Transverse colon (tissue), 4 donors: Measurements from ENCODE around the gene OS9. TPM values are rescaled to one million over a fixed set of nuclear protein-coding genes. Genes with fewer than 3 reads are reported as not detected.

ENCODE experiments used
- DNase-seq: peaks from one replicate; pipeline ENCODE4 v3.0.0-alpha.2; 2019
- H3K27ac ChIP-seq, 4 donors: fragments of 200-600 bp; sonication (generic); 2 replicates each; pipeline ENCODE4 v1.5.1; 2016 to 2018; ENCODE audit warnings: inconsistent platforms in 4 of 4
- H3K27me3 ChIP-seq: fragments of 200-600 bp; sonication (generic); 2 replicates; pipeline ENCODE4 v1.5.1; 2017; ENCODE audit warnings: inconsistent platforms
- H3K36me3 ChIP-seq, 4 donors: fragments of 200-600 bp; sonication (generic); 2 replicates each; pipeline ENCODE4 v1.5.1; 2017 to 2019; ENCODE audit warnings: inconsistent platforms in 4 of 4
- H3K4me1 ChIP-seq, 4 donors: fragments of 200-600 bp; sonication (generic); 2 replicates each; pipeline ENCODE4 v1.5.1; 2017 to 2020; ENCODE audit warnings: inconsistent platforms in 4 of 4
- H3K4me3 ChIP-seq, 4 donors: fragments of 200-600 bp; sonication (generic); 1 replicate in 1 of 4; 2 replicates in 3 of 4; pipeline versions ENCODE4 v1.5.1 to v1.6.1; 2017 to 2019; ENCODE audit warnings: inconsistent platforms in 4 of 4
- H3K9me3 ChIP-seq, 2 donors: fragments of 200-600 bp; sonication (generic); 2 replicates each; pipeline ENCODE4 v1.5.1; 2017 to 2019; ENCODE audit warnings: inconsistent platforms in 2 of 2
- CTCF ChIP-seq, 5 experiments: fragments of 200-600 bp in 3 of 5; fragments of 450-650 bp in 2 of 5; sonication (generic) in 3 of 5; IDR thresholded peaks; 1 replicate in 2 of 5; 2 replicates in 3 of 5; pipeline ENCODE4 v1.5.1; 2016 to 2017; ENCODE audit warnings: antibody characterized with exemption in 5 of 5, inconsistent platforms in 3 of 5, mild to moderate bottlenecking in 2 of 5, moderate library complexity in 1 of 5
- EP300 ChIP-seq: sonication (generic); formaldehyde crosslinking; IDR thresholded peaks from one replicate; pipeline ENCODE4 v1.6.1; 2017; ENCODE audit warnings: antibody characterized with exemption, low read depth
- POLR2A ChIP-seq: fragments of 450-650 bp; IDR thresholded peaks from one replicate; pipeline ENCODE4 v1.6.1; 2016; ENCODE audit warnings: antibody characterized with exemption, mild to moderate bottlenecking, moderate library complexity
- POLR2AphosphoS5 ChIP-seq, 3 donors: sonication (generic); formaldehyde crosslinking; IDR thresholded peaks; one replicate each; pipeline ENCODE4 v1.6.1; 2016; ENCODE audit warnings: antibody characterized with exemption in 3 of 3
- WGBS, 2 donors: methylation state at CpG; one replicate each; pipeline ENCODE4 v1.1.5; 2018; ENCODE audit warnings: low coverage in 1 of 2; 5-methylcytosine and 5-hydroxymethylcytosine counted together
- in situ Hi-C, 4 donors: fragments of 200-750 bp; cut with MboI; loops; one replicate each; pipeline versions ENCODE4 v1.15.0 to v1.15.1; 2017; ENCODE audit warnings: low sequenced_read_pairs in 3 of 4, low pct_ligation_motif_present in 1 of 4, low pct_unique_long_range_greater_than_20kb in 1 of 4
- intact Hi-C: fragments of 100-400 bp; cut with DNase I; formaldehyde crosslinking; loops from one replicate; pipeline ENCODE4 v1.15.1; 2023; ENCODE audit warnings: low total_unique reads
- total RNA-seq, 4 donors: library from RNA; depleted of rRNA; stranded (reverse); fragments of >200 nt; gene quantifications; one replicate each; pipeline ENCODE4 v1.1.0, GENCODE V29; 2016

OS9 gene
- total RNA-seq, 4 donors from 2014 or later, result 187 to 362 (median 249) TPM

- intact Hi-C loops, result no loop called here
- H3K36me3 ChIP-seq, result peaks cover 0 to 18% (median 8%) of the 10 kb centered on the region in 4 donors
- no peak overlapping the region for H3K27ac ChIP-seq
- no peak for TF ChIP-seq POLR2AphosphoS5 (IDR thresholded peaks at IDR 0.05)
- peaks cover 0 to 16% (median 12%) of the 10 kb centered on the region in 4 donors for H3K4me1 ChIP-seq
- H3K9me3 ChIP-seq, result no peaks in the 10 kb centered on the region
- 71 to 91% methylated on average over 1 to 11 of the region's 11 CpGs for WGBS, 2 donors
- DNase-seq, result no peak
- H3K4me3 ChIP-seq, result no peak overlapping the region
- in situ Hi-C loops, result no loop called here
- H3K27me3 ChIP-seq, result peaks cover 6% of the 10 kb centered on the region
Observed at GRCh38 chr12:57695770-57696432, 2.0 kb downstream of the OS9 start.

DNA sequence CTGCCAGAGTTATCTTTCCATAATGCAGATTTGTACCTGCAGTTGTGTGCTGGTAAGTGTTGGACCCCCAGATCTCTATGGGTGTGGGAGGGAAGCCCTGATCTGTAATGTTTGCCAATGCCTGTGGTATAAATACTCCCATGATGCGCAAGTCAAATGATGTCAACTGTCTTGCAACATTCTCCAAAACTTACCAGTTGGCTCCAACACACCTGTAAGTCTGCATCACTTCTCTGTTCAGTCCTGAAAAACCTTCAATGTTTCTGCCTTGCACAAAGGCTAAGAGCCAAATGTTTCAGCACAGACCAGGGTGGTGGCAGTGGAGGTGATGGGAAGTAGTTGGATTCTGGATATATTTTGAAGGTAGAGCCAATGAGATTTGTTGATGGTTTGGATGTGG is 3.1 kb downstream of the OS9 start:
- H3K9me3 ChIP-seq, result no peaks in the 10 kb centered on the region
- TF ChIP-seq POLR2A (no peak), CTCF (IDR thresholded peaks at IDR 0.05) (no peak), POLR2AphosphoS5 (IDR thresholded peaks at IDR 0.05) (no peak), EP300 (no peak)
- in situ Hi-C loops (no loop called here), intact Hi-C loops (no loop called here)
- no peaks in the 10 kb centered on the region for H3K27me3 ChIP-seq
- H3K4me3 ChIP-seq, result no peak overlapping the region
- H3K27ac ChIP-seq, result no peak overlapping the region
- WGBS, 2 donors, result 94% methylated on average over 1 of the region's 1 CpG; no CpG with 5 or more reads in 1 of the 2 donors
- H3K4me1 ChIP-seq, result peaks cover 0 to 16% (median 12%) of the 10 kb centered on the region in 4 donors
- H3K36me3 ChIP-seq, result peaks cover 0 to 24% (median 8%) of the 10 kb centered on the region in 4 donors
- DNase-seq, result no peak

DNA sequence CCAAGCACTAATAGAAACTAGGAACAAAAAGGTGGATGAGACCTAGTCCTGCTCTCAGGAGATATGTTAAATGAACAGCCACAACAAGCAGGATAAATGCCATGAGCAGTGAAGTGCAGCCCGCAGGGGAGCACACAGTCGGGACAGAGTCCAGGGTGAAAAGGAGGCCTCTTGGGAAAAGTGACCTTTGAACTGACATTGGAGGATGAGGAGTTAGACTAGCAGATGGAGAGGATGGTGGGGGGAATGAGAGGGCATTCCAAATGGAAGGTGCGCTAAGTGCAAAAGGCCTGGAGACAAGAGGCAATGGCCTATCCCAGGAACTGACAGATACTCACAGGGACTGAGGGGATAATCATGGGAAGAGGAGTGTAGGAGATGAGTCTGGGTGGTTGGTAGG is 4.5 kb downstream of the OS9 start:
- WGBS, 2 donors, result 91 to 100% methylated on average over 1 to 3 of the region's 3 CpGs
- H3K4me1 ChIP-seq, result peaks cover 0 to 13% (median 11%) of the 10 kb centered on the region in 4 donors
- H3K36me3 ChIP-seq, result peaks cover 0 to 38% (median 13%) of the 10 kb centered on the region in 4 donors
- no peak for TF ChIP-seq CTCF (IDR thresholded peaks at IDR 0.05)
- TF ChIP-seq POLR2A, result no peak
- no peaks in the 10 kb centered on the region for H3K27me3 ChIP-seq
- H3K4me3 ChIP-seq, result no peak overlapping the region
- no peaks in the 10 kb centered on the region for H3K9me3 ChIP-seq
- DNase-seq, result no peak
- intact Hi-C loops, result no loop called here
- H3K27ac ChIP-seq, result no peak overlapping the region
- in situ Hi-C loops, result no loop called here

GRCh38 chr12:57700317-57700716 is 6.4 kb downstream of the OS9 start:
- DNase-seq, result no peak
- Histone ChIP-seq H3K27ac (no peak overlapping the region), H3K9me3 (no peaks in the 10 kb centered on the region), H3K36me3 (peaks cover 0 to 54% (median 15%) of the 10 kb centered on the region in 4 donors), H3K4me3 (no peak overlapping the region), H3K27me3 (no peaks in the 10 kb centered on the region), H3K4me1 (peaks cover 0 to 2% (median 1%) of the 10 kb centered on the region in 4 donors)
- TF ChIP-seq CTCF (IDR thresholded peaks at IDR 0.05) (no peak), EP300 (no peak), POLR2AphosphoS5 (IDR thresholded peaks at IDR 0.05) (no peak), POLR2A (no peak)
- in situ Hi-C loops (no loop called here), intact Hi-C loops (no loop called here)
- WGBS, 2 donors, result 96 to 100% methylated on average over 1 to 2 of the region's 2 CpGs

DNA sequence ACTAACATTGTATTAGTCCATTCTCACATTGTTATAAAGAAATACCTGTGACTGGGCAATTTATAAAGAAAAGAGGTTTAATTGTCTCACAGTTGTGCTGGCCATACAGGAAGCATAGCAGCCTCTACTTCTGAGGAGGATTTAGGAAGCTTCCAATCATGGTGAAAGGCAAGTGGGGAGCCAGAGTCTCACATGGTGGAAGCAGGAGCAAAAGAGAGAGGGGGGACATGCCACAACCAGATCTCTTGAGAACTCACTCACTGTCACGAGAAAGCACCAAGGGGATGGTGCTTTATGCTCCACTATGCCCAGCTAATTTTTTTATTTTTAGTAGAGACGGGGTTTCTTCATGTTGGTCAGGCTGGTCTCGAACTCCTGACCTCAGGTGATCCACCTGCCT is 13.3 kb downstream of the OS9 start:
- TF ChIP-seq POLR2A, result no peak
- TF ChIP-seq POLR2AphosphoS5 (IDR thresholded peaks at IDR 0.05), result no peak
- TF ChIP-seq EP300, result no peak
- TF ChIP-seq CTCF (IDR thresholded peaks at IDR 0.05), result no peak
- H3K4me1 ChIP-seq, result no peaks in the 10 kb centered on the region
- in situ Hi-C loops (no loop called here), intact Hi-C loops (no loop called here)
- WGBS, 2 donors, result 96 to 100% methylated on average over 1 to 3 of the region's 3 CpGs
- H3K27ac ChIP-seq, result no peak overlapping the region
- DNase-seq, result no peak
- no peak overlapping the region for H3K4me3 ChIP-seq
- no peaks in the 10 kb centered on the region for H3K27me3 ChIP-seq
- H3K36me3 ChIP-seq, result peaks cover 0 to 51% (median 18%) of the 10 kb centered on the region in 4 donors
- no peaks in the 10 kb centered on the region for H3K9me3 ChIP-seq
